HL-60 (cell line): ENCODE measurements around the gene GATD1.

Experiments
- DNase-seq, 2 experiments: peaks; one replicate each; pipeline ENCODE4 v3.0.0-alpha.2; 2010 to 2020; ENCODE audit warnings: low read depth in 1 of 2, low spot score in 1 of 2
- H3K27ac ChIP-seq: fragments of 250-450 bp; sonication (Bioruptor Pico); replicated peaks from 2 replicates; pipeline ENCODE4 v1.5.1; 2020; ENCODE audit warnings: mild to moderate bottlenecking, moderate library complexity
- H3K27me3 ChIP-seq: fragments of 250-450 bp; sonication (Bioruptor Pico); 2 replicates; pipeline ENCODE4 v1.5.1; 2021; ENCODE audit warnings: mild to moderate bottlenecking, moderate library complexity; ENCODE audit not compliant: insufficient read depth, poor library complexity, severe bottlenecking
- H3K4me3 ChIP-seq: replicated peaks from 2 replicates; pipeline ENCODE4 v1.5.1; 2011; ENCODE audit warnings: mild to moderate bottlenecking, control low read depth, low read length; ENCODE audit not compliant: insufficient read depth
- GABPA ChIP-seq: IDR thresholded peaks from 2 replicates; pipeline ENCODE4 v1.6.1; 2012; ENCODE audit warnings: low read depth
- POLR2AphosphoS5 ChIP-seq: IDR thresholded peaks from 2 replicates; pipeline ENCODE4 v1.6.1; 2012; ENCODE audit warnings: low read depth
- SPI1 ChIP-seq: IDR thresholded peaks from 2 replicates; pipeline ENCODE4 v1.6.1; 2012; ENCODE audit warnings: low read depth, mild to moderate bottlenecking, borderline replicate concordance
- TF ChIP-seq, protein P1 (sequence below): IDR thresholded peaks from 2 replicates; pipeline ENCODE4 v1.6.1; 2012; ENCODE audit warnings: low read depth; ENCODE audit not compliant: insufficient replicate concordance
- TF ChIP-seq, protein P2 (sequence below): IDR thresholded peaks from one replicate; pipeline ENCODE4 v1.5.1; 2011; ENCODE audit warnings: low read length, control low read depth, inconsistent platforms; ENCODE audit not compliant: insufficient read depth

Gene GATD1

DNA sequence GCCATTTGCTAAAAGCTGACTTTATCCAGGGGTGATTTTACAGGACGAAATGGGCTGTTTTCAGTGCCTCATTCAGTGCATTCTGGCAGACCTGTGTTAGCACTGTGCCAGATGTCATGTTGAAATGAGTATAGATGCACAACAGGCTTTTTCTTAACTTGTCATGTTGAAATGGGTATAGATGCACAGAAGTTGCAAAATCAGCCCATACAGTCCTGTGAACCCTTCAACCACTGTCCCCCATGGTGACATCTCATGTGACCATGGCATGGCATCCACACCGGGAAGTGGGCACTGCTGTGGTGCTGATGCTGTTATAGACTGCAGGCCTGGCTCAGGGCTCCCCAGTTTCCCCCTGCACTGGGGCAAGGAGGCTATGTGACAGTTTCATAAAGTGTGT lies 27.6 kb downstream of the GATD1 start:
- DNase-seq, result peak; percentile 87 to 89
- H3K27ac ChIP-seq, result peak overlapping the region; percentile 92
- peak overlapping the region; percentile 91 for H3K4me3 ChIP-seq
- TF ChIP-seq, protein P1, sequence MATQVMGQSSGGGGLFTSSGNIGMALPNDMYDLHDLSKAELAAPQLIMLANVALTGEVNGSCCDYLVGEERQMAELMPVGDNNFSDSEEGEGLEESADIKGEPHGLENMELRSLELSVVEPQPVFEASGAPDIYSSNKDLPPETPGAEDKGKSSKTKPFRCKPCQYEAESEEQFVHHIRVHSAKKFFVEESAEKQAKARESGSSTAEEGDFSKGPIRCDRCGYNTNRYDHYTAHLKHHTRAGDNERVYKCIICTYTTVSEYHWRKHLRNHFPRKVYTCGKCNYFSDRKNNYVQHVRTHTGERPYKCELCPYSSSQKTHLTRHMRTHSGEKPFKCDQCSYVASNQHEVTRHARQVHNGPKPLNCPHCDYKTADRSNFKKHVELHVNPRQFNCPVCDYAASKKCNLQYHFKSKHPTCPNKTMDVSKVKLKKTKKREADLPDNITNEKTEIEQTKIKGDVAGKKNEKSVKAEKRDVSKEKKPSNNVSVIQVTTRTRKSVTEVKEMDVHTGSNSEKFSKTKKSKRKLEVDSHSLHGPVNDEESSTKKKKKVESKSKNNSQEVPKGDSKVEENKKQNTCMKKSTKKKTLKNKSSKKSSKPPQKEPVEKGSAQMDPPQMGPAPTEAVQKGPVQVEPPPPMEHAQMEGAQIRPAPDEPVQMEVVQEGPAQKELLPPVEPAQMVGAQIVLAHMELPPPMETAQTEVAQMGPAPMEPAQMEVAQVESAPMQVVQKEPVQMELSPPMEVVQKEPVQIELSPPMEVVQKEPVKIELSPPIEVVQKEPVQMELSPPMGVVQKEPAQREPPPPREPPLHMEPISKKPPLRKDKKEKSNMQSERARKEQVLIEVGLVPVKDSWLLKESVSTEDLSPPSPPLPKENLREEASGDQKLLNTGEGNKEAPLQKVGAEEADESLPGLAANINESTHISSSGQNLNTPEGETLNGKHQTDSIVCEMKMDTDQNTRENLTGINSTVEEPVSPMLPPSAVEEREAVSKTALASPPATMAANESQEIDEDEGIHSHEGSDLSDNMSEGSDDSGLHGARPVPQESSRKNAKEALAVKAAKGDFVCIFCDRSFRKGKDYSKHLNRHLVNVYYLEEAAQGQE, result no peak
- TF ChIP-seq POLR2AphosphoS5, result peak; percentile 31; the same call in 1 of the 2 replicates
- H3K27me3 ChIP-seq, result no peaks in the 10 kb centered on the region

DNA sequence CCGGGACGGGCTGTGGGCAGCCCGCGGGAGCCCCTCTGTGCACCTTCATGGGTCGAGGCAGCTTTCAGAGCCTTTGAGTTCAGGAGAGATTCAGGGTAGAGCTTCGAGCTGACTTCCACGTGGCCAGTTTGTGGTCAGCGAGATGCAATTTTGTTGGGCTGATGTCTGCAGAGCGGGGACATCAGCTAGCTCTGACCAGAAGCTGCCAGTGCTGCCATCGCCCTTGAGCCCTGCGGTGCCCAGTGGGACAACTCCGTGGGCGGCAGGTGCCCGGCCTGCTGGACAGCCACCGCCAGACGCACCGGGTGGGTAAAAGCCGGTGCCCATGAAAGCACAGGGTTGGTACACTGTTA lies 29.3 kb downstream of the GATD1 start:
- Histone ChIP-seq H3K27ac (peak overlapping the region; percentile 92), H3K4me3 (peak overlapping the region; percentile 91), H3K27me3 (no peaks in the 10 kb centered on the region)
- peak; percentile 48 to 51 for DNase-seq
- no peak; the same call in 1 of the 2 replicates for TF ChIP-seq POLR2AphosphoS5
- TF ChIP-seq, protein P1, result peak; percentile 58
- TF ChIP-seq, protein P2, sequence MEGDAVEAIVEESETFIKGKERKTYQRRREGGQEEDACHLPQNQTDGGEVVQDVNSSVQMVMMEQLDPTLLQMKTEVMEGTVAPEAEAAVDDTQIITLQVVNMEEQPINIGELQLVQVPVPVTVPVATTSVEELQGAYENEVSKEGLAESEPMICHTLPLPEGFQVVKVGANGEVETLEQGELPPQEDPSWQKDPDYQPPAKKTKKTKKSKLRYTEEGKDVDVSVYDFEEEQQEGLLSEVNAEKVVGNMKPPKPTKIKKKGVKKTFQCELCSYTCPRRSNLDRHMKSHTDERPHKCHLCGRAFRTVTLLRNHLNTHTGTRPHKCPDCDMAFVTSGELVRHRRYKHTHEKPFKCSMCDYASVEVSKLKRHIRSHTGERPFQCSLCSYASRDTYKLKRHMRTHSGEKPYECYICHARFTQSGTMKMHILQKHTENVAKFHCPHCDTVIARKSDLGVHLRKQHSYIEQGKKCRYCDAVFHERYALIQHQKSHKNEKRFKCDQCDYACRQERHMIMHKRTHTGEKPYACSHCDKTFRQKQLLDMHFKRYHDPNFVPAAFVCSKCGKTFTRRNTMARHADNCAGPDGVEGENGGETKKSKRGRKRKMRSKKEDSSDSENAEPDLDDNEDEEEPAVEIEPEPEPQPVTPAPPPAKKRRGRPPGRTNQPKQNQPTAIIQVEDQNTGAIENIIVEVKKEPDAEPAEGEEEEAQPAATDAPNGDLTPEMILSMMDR, result no peak
- no peak for TF ChIP-seq GABPA
- TF ChIP-seq SPI1, result no peak

DNA sequence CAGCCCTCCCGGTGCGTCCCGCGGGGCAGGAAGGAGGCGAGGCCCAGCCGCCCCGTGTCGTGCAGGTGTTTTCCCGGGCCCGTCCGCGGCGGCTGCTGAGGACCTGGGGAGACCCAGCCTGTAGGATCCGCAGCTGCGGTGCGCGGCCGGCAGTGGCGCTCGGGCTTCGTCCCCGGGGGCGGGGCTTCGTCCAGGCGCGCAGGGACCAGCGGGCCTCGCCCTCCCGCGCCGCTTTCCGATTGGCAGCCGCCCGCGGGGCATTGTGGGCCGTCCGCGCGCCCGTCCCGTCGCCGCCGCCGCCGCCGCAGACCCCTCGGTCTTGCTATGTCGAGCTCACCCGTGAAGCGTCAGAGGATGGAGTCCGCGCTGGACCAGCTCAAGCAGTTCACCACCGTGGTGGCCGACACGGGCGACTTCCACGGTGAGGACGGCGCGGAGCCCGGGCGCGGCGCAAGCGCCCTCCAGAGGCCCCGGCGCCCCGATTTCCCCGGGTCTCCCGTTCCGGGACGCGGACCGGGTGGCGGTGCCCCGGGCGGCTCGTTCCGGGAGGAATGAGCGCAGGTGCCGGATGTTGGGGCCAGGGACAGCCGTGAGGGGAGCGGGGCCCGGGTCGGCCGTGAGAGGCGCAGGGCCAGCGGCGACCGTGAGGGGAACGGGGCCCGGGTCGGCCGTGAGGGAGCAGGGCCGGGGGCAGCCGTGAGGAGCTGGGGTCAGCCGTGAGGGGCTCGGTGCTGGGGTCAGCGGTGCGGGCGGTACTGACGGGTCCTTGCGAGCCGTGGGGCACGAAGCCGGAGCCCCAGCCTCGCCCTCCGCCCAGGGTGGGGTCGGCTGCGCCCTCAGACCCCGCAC lies 29.9 kb downstream of the GATD1 start, which contains the start of gene TALDO1:
Gene TALDO1 (plus strand): TSS at position 307 of the 849 bp plus-strand sequence. CDS start 18 bp downstream, at position 325.
- H3K27ac ChIP-seq, result peak within 1 kb of the TSS; percentile 92
- peak; percentile 77 to 91 for DNase-seq

DNA sequence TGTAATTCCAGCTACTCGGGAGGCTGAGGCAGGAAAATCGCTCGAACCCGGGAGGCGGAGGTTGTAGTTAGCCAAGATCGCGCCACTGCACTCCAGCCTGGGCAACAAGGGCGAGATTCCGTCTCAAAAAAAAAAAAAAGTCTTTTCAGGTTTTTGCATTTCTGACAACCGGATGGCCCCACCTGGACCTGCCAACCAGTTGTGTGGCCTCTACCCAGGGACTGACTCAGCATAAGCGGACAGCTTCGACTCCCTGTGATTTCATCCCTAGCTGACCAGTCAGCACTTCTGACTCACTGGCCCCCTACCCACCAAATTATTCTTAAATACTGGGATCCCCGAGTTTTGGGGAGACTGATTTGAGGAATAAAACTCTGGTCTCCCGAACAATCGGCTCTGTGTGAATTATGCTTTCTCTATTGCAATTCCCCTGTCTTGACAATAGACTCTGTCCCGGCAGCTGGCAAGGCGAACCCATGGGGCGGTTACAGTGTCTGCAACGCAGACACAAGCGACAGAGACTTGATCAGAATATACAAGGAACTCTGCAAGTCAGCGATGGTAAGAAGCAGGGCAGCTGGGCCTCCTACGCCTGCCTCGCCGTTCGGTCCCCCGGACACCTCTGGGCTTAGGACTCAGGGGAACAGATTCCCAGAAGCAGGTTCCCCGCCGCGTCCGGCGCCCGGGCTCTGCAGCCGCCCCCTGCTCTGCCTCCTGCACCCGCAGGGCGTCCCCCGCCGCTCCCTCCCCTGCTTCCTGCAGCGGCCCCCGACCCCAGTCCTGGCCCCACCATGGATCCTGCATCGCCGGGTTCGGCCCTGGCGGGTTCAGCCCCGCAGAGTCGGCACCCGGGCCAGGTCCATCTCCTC lies 30.8 kb downstream of the GATD1 start:
- peak in 1 of 2 experiments; percentile 67 for DNase-seq
- peak overlapping the region; percentile 92 for H3K27ac ChIP-seq

More for the DNA sequence above, 29.9 kb downstream of the GATD1 start, which contains the start of gene TALDO1:
- H3K27me3 ChIP-seq, result no peaks in the 10 kb centered on the region
- TF ChIP-seq SPI1 (no peak), POLR2AphosphoS5 (no peak; the same call in none of the 2 replicates)
- peak within 1 kb of the TSS; percentile 91 for H3K4me3 ChIP-seq

DNA sequence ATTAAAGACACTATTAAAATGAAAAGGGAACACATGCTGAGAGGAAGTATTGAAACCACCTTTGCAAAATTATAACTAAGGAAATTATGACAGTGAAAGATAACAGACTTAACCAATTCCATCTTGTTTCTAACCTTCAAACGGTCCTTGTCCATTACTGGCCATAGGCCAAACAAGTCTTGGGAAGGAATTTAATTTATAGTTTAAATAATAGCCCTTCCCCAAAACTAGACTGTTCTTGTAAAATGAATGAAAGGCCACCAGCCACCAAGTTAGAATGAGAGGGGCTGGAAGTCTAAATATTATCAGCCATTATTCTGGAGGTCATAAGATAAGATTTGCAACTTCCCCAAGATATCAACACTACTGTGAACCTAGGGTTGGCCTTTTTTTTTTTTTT lies 31.9 kb downstream of the GATD1 start:
- TF ChIP-seq, protein P2, result no peak
- TF ChIP-seq SPI1, result no peak
- TF ChIP-seq POLR2AphosphoS5, result no peak
- TF ChIP-seq GABPA, result no peak
- TF ChIP-seq, protein P1, result no peak
- DNase-seq, result no peak
- peak overlapping the region; percentile 45 for H3K27ac ChIP-seq
- no peaks in the 10 kb centered on the region for H3K27me3 ChIP-seq
- H3K4me3 ChIP-seq, result no peak overlapping the region

More for the DNA sequence above, 30.8 kb downstream of the GATD1 start:
- TF ChIP-seq GABPA (no peak), POLR2AphosphoS5 (0 out of 2 replicates have a peak, but pooled peaks have one; percentile 11), SPI1 (no peak)
- H3K4me3 ChIP-seq, result peak overlapping the region; percentile 91
- H3K27me3 ChIP-seq, result no peaks in the 10 kb centered on the region
